ENCODE results near the gene BARHL1.

The BARHL1 gene

DNA sequence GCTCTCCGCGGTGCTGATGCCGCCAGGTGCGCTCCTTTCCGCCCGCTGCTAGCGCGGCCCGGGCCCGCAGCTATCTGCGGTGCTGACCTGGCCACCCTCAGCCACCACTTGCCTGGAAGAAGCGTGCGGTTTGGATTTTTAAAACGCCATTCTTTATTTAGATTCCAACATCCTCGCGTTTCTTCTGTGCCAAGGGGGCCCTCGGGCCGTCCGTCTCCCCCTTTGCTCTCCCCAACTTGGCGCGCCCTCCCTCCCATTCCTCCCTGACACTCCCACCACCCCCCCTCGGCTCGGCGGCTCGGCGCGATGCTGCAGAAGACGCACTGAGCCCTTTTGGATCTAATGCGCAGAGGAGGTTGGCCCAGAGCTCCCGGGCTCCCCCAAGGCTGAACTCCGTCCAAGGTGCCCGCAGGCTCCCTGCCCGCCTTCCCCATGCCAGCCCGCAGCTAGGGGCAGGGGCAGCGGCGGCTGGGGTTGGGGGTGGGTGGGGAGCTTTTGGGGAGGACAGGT, at the start of gene BARHL1:
Gene BARHL1, plus strand, starts transcription at position 331 of the 510 bp plus-strand sequence. CDS start 192 bp downstream, outside the sequence.
- DNase-seq, result no peak

DNA sequence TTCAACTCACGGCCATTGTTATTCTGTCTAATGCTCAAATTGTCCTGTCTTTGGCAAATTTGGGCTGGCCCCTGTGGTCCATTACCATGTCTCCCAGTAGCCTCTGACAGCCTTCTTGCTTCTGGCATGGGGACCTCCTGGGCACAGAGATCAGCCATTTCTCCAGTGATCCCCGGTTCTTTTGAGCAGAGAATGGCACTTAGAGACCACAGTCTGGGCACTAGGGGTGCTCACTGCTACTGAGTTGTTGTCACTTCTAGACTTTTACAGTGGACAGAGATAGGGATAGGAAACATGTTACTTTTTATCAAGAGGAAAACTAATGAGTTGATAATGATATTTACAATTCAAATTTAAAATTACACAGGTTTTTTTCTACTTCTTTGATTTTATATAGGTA, 47.6 kb upstream of the BARHL1 start:
- DNase-seq, result no peak

- no peak for DNase-seq
These were observed 46.3 kb upstream of the BARHL1 start for GRCh38 chr9:132536124-132536523.

DNA sequence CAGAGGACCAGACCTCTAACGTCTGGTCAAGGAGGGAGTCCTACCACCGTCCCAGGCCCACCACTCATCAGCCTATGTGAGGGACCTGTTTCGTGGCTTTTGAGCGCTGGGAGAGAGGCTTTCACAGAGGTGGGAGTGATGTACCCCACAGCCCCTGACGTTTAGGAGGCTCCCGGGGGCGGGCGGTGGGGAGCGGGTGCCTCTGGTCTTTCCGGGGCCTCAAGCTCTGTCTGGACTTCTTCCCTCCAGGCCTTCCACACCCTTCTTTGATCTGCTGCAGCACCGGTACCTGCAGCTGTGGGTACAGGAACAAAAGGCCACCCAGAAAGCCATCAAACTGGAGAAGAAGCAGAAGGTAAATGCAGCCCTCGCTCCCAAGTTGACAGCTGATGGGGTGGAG, 45.1 kb upstream of the BARHL1 start:
- no peak for DNase-seq

GRCh38 chr9:132538071-132538470, 44.3 kb upstream of the BARHL1 start:
- no peak for DNase-seq

DNA sequence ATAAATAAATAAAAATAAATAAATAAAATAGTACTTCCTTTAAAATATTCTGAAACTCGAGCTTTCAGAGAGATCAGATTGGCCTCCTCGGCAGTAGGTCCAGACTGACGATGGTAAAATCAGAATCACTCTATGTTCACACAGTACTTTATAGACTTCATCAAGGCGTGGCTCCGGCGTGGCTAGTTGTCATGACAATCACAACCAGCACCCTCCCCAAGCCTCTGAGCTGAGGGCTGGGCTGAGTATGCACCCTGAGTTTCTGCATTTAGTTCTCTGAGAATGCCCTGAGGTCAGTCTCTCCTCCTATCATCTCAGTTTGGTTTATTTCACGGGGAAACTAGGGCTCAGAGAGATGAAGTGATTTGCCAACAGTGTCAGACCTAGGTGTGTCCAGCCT, 43.3 kb upstream of the BARHL1 start:
- DNase-seq, result no peak

- no peak for DNase-seq
These were observed 41.4 kb upstream of the BARHL1 start for GRCh38 chr9:132541051-132541450.

DNA sequence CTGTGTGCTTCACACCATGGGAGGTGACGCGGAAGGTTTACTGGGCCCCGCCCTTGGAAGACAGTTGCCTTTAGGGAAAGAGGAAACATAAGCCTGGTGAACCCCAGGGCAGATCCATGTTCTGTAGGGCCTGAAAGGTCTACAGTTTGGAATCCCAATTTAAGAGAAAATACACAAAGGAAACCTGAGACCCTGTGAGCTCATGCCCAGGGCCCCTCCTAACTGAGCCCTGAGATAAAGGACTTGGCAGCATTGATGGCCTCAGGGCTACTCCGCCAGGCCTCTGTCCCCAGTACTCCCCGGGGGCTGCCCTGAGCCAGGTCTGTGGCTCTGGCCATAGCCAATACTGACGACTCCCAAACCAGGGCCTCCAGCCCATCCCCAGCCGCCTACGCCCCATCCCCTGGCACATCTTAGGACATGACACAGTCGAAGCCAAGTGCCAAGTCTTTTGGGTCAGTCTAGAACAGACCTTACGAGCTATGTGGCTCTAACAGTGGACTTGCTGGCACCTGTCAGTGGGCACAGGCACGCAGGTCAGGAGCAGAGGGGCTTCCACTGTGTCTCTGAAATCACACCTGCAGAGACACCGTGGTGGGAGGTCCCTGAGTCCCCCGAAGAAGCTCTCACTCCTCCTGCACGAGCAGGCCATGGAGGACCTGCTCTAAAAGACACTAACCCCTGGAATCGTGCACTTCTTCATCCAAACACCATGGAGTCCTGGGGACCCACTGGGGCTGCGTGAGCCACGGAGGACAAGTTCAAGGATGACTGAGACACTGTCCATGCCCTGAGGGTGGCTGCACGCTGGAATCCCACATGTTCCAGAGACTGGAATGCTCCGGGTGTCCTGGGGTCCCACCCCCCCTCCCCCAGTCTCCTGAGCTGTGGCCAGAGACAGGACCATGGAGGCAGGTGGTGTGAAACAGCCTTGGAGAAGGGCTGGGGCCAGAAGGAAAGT, 40.3 kb upstream of the BARHL1 start:
- DNase-seq, result no peak

DNA sequence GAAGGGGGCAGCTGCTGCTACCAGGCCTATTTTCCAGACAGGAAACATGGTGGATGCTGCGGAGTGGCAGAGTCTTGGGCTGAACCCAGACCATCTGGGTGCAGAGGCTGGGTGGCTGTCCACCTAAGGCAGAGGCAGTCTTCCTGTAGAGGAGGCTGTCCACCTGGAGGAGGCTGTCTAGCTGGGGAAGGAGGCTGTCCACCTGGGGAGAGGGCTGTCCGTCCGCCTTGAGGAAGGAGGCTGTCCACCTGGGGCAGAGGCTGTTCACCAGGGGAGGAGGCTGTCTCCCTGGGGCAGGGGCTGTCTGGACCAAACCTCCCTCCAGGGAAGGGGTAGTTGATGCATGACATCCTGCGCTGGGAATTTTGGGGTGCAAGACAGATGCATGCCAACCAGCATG, 39.2 kb upstream of the BARHL1 start:
- DNase-seq, result no peak

- no peak for DNase-seq
These were observed 38.4 kb upstream of the BARHL1 start for GRCh38 chr9:132543960-132544359.

- no peak for DNase-seq
These were observed 36.8 kb upstream of the BARHL1 start for GRCh38 chr9:132545578-132545977.

DNA sequence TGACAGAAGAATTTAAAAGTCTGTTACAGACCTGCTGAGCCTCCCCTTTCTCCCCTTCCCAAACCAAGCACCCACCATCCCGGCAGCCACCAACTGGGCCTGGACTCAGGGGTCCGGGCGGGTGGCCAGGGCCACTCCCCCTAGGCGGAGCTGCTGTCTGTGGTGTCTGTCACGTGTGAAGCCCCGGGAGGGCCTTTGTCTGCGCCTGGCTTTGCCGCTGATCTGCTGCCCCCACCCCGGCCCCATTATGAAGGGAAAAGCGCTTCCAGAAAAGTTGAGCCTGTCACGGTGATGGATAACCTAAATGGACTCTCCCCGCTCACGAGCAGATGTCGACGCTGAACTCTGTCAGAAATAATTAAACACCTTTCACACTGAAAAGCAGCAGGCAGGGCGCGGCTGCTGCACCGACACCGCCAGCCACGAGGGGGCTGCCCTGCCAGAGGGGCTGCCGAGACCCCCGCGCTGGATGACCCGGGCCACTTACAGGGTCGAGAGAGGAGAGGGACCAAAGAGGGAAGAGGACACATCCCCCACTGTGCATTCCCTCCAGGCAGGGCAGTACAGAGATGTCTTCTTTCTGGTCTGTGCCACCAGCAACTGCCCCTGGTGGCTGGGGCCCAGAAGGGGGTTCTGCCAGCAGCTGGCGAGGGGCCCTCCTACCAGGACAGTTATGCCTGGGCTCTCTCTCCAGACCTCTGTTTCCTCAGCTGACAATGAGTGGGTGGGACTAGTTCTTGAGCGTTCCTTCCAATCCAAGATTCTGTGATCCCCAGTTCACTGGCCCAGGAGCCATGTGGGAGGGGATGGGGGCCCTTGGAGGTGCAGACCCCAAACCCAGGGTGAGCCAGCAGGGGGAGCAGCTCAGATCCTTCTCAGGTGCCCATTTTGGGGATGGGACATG, 36.0 kb upstream of the BARHL1 start:
- no peak for DNase-seq

DNA sequence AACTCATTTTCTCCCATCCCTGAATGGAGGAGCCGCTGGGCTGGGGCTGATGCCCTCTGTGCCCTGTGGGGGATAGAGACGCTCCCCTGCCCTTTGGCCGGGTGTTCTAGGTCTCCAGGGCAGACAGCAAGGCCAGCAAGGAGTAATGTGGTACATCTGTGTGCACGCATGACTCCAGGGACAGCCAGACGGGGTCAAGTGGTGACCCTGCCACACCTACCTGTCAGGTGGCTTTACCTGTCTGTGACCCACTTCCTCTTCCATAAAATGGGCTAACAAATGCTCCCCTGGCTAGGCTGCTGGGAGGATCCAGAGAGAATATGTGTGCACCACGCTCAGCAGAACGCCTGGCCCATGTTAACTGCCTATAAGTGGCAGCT, 35.4 kb upstream of the BARHL1 start:
- no peak for DNase-seq

GRCh38 chr9:132547436-132547835, 35.0 kb upstream of the BARHL1 start:
- no peak for DNase-seq

- DNase-seq, result no peak
These were observed 34.3 kb upstream of the BARHL1 start for GRCh38 chr9:132547976-132548730.

DNA sequence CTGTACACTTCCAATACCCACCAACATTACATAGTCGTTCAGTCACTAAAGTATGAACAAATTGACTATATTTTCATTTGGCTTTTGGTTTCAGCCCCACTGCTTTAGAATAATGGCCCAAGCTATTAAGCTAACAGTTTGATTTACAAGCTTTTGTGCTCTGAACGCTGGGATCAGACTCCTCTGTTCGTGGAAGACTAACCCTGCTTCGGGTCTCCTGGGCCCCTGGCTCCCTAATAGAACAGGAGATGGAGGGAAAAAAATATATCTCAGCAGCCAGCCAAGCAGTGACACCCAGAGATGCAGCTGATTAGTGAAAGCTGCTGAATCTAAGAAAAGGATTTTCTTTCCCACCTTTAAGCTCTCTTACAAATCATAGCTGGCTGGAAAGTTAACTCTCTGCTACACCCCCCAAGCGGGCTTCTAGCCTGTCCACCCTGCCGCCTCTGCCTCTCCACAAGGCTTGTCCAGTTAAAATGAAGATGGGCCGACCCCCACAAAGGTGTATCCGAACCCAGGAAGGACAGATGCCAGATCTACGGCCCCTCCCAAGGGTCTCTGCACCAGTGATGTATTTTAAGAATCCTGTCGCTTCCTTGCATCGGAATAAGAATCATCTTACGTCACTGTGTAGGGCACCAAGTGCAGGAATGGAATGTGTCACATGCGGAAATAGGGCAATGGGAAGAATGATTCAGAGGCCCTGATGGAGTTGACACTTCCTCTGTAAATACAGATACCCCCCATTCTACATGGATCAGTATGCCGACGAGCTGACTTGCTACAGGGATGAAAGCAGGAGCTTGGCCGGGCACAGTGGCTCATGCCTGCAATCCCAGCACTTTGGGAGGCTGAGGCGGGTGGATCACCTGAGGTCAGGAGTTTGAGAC, 33.4 kb upstream of the BARHL1 start:
- no peak for DNase-seq

DNA sequence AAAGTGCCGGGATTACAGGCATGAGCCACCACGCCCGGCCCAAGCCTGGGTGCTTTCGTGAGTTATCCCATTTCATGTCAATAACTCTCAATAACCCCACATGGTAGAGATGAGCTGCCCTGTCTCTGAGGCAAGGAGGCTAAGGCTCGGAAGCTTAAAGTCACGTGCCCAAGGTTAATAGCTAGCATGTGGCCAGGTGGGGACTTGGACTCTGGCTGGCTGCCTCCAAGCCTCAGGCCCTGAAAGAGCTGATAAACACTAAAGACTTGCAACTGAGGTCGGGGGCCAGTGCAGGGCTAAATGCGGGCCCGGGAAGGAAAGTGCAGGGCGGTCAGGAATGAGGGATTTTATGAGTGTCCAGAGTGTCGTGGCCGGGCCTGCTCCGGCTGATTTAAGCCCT, 30.9 kb upstream of the BARHL1 start:
- no peak for DNase-seq

GRCh38 chr9:132552041-132552440, 30.4 kb upstream of the BARHL1 start:
- DNase-seq, result no peak

GRCh38 chr9:132554755-132555154, 27.7 kb upstream of the BARHL1 start:
- DNase-seq, result no peak

DNA sequence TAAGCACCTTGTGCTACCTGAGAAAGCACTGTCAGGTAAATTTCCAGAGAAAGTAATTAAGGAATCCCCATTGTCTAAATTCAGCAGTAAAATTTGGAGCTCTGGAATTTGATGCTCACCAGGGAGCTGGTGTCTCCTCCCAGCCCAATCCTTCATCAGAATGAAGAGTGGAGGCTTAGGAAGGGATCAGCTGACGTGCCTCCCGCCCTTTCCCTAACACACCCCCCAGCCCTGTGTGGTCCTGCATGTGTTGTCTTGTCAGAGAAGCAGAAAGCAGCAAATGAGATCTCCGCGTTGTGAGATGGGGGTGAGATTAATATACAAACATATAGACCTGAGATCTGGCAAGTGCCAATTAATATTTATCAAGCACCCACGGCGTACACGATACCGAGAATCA, 26.9 kb upstream of the BARHL1 start:
- no peak for DNase-seq

DNA sequence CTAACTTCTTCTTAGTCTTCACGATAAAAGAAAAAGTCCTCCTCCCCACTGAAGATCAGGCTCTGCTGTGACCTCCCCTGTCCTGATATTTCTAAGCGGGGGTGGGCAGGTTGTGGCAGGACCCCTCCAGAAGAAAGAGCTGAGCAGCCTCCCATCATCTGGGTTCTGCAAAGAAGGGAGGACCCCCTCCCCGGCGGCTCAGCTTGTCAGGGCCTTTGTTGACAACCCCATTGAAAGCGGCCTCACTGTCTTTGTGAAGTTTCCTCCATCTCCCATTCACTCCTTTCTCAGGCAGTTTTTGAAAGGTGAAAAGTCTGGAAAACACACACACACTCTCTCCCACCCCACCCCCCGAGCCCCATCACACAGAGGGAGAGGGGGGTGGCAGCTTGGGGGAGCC, 26.2 kb upstream of the BARHL1 start:
- no peak for DNase-seq

DNA sequence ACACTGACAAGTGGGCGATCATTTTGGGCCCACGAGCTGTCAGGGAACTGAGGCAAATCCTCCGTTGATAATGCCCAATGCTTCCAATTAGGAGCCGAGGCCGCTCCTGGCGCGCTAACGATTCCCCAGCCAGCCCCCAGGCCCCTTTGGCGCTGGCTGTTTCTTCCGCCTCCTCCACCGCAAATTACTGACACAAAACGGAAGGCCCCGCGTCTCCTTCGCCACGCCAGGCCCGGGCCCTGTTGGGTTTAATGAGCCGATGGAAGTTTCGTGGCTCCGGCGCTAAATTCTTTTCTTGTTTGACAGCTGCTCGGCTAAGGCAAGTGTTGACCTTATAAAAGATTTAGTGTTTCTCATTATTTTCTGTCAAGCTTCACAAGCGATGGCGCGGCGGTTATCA, 25.7 kb upstream of the BARHL1 start:
- no peak for DNase-seq
